ENCODE measurements around the gene SOHLH1. TPM values are rescaled to one million over a fixed set of nuclear protein-coding genes. Genes with fewer than 3 reads are reported as not detected.

SOHLH1 gene
- total RNA-seq, 1 experiment from 2014 or later = not detected

GRCh38 chr9:135667463-135668001, 31.7 kb downstream of the SOHLH1 start:
- ChIA-PET POLR2A (interaction anchor here (0.6 kb wide), 2 partner anchors 501 to 608 kb away, joined by 3 read pairs; no protein-coding TSS in a partner anchor), CTCF (no interaction called here)
- no peak for DNase-seq (ENCODE audit: unreplicated experiment)
- no peak overlapping the region for H3K27ac Mint-ChIP-seq (ENCODE audit: low read depth, unreplicated experiment)
- no peak overlapping the region for H3K4me3 Mint-ChIP-seq (ENCODE audit: unreplicated experiment)
- TF ChIP-seq, protein P1, sequence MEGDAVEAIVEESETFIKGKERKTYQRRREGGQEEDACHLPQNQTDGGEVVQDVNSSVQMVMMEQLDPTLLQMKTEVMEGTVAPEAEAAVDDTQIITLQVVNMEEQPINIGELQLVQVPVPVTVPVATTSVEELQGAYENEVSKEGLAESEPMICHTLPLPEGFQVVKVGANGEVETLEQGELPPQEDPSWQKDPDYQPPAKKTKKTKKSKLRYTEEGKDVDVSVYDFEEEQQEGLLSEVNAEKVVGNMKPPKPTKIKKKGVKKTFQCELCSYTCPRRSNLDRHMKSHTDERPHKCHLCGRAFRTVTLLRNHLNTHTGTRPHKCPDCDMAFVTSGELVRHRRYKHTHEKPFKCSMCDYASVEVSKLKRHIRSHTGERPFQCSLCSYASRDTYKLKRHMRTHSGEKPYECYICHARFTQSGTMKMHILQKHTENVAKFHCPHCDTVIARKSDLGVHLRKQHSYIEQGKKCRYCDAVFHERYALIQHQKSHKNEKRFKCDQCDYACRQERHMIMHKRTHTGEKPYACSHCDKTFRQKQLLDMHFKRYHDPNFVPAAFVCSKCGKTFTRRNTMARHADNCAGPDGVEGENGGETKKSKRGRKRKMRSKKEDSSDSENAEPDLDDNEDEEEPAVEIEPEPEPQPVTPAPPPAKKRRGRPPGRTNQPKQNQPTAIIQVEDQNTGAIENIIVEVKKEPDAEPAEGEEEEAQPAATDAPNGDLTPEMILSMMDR (IDR thresholded peaks at IDR 0.05; ENCODE audit: unreplicated experiment) = no peak
- BruUV-seq (replicated peaks) = no TSS peak
- H3K4me1 Mint-ChIP-seq (ENCODE audit: insufficient read depth, unreplicated experiment) = no peaks in the 10 kb centered on the region
- intact Hi-C loops (cut with micrococcal nuclease) = no loop called here
- H3K36me3 Mint-ChIP-seq (ENCODE audit: insufficient read depth, unreplicated experiment) = no peaks in the 10 kb centered on the region
- peaks cover 19% of the 10 kb centered on the region for H3K27me3 Mint-ChIP-seq (ENCODE audit: insufficient read depth, unreplicated experiment)
- no peaks in the 10 kb centered on the region for H3K9me3 Mint-ChIP-seq (ENCODE audit: unreplicated experiment)

GRCh38 chr9:135666534-135667462, 32.5 kb downstream of the SOHLH1 start:
- no peak overlapping the region for H3K4me3 Mint-ChIP-seq (ENCODE audit: unreplicated experiment)
- CTCF ChIA-PET = no interaction called here
- BruUV-seq (replicated peaks) = no TSS peak

GRCh38 chr9:135665795-135666189, 33.5 kb downstream of the SOHLH1 start:
- POLR2A ChIA-PET = no interaction called here
- intact Hi-C loops (cut with micrococcal nuclease) = no loop called here
- peaks cover 19% of the 10 kb centered on the region for H3K27me3 Mint-ChIP-seq (ENCODE audit: insufficient read depth, unreplicated experiment)
- no peaks in the 10 kb centered on the region for H3K9me3 Mint-ChIP-seq (ENCODE audit: unreplicated experiment)
- CTCF ChIA-PET = no interaction called here
- no peak overlapping the region for H3K4me3 Mint-ChIP-seq (ENCODE audit: unreplicated experiment)
- H3K27ac Mint-ChIP-seq (ENCODE audit: low read depth, unreplicated experiment) = no peak overlapping the region
- DNase-seq (ENCODE audit: unreplicated experiment) = no peak
- TF ChIP-seq, protein P1 (IDR thresholded peaks at IDR 0.05; ENCODE audit: unreplicated experiment) = no peak
- H3K36me3 Mint-ChIP-seq (ENCODE audit: insufficient read depth, unreplicated experiment) = no peaks in the 10 kb centered on the region
- no TSS peak for BruUV-seq (replicated peaks)
- no peaks in the 10 kb centered on the region for H3K4me1 Mint-ChIP-seq (ENCODE audit: insufficient read depth, unreplicated experiment)

More at GRCh38 chr9:135666534-135667462, 32.5 kb downstream of the SOHLH1 start:
- POLR2A ChIA-PET = no interaction called here
- DNase-seq (ENCODE audit: unreplicated experiment) = no peak
- Mint-ChIP-seq H3K9me3 (ENCODE audit: unreplicated experiment) (no peaks in the 10 kb centered on the region), H3K27me3 (ENCODE audit: insufficient read depth, unreplicated experiment) (peaks cover 19% of the 10 kb centered on the region), H3K27ac (ENCODE audit: low read depth, unreplicated experiment) (no peak overlapping the region), H3K4me1 (ENCODE audit: insufficient read depth, unreplicated experiment) (no peaks in the 10 kb centered on the region), H3K36me3 (ENCODE audit: insufficient read depth, unreplicated experiment) (no peaks in the 10 kb centered on the region)
- intact Hi-C loops (cut with micrococcal nuclease) = no loop called here
- TF ChIP-seq, protein P1 (IDR thresholded peaks at IDR 0.05; ENCODE audit: unreplicated experiment) = no peak
